ENCODE data around the gene ABCD4.
"Not testable (repeated sequence)": the region's sequence is repeated elsewhere in the genome, so short reads cannot be mapped to it uniquely, and the experiment has no call there.

The ABCD4 gene

DNA sequence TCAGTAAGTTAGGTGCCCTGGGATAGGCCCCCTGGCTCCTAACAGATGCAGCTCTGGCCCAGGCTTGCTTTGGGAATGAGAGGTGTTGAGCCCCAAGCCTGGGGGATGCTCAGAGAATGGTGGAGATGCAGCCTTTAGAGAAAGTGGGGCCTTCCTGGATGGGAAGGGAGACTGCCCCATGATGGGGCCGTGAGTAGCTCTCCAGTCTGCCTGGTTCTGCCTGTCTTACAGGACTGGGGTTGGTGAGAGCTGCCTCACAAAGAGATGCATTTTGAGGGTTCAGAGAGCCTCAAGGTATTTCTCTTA, 45.0 kb upstream of the ABCD4 start:
- H3K4me3 ChIP-seq (ENCODE audit: control insufficient read depth, low read depth, low read length): no peak overlapping the region
- DNase-seq (ENCODE audit: low read depth): no peak
- TF ChIP-seq, protein P1, sequence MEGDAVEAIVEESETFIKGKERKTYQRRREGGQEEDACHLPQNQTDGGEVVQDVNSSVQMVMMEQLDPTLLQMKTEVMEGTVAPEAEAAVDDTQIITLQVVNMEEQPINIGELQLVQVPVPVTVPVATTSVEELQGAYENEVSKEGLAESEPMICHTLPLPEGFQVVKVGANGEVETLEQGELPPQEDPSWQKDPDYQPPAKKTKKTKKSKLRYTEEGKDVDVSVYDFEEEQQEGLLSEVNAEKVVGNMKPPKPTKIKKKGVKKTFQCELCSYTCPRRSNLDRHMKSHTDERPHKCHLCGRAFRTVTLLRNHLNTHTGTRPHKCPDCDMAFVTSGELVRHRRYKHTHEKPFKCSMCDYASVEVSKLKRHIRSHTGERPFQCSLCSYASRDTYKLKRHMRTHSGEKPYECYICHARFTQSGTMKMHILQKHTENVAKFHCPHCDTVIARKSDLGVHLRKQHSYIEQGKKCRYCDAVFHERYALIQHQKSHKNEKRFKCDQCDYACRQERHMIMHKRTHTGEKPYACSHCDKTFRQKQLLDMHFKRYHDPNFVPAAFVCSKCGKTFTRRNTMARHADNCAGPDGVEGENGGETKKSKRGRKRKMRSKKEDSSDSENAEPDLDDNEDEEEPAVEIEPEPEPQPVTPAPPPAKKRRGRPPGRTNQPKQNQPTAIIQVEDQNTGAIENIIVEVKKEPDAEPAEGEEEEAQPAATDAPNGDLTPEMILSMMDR (IDR thresholded peaks at IDR 0.05; ENCODE audit: control insufficient read depth, insufficient read depth, low read depth, low read length, missing control alignments): no peak

DNA sequence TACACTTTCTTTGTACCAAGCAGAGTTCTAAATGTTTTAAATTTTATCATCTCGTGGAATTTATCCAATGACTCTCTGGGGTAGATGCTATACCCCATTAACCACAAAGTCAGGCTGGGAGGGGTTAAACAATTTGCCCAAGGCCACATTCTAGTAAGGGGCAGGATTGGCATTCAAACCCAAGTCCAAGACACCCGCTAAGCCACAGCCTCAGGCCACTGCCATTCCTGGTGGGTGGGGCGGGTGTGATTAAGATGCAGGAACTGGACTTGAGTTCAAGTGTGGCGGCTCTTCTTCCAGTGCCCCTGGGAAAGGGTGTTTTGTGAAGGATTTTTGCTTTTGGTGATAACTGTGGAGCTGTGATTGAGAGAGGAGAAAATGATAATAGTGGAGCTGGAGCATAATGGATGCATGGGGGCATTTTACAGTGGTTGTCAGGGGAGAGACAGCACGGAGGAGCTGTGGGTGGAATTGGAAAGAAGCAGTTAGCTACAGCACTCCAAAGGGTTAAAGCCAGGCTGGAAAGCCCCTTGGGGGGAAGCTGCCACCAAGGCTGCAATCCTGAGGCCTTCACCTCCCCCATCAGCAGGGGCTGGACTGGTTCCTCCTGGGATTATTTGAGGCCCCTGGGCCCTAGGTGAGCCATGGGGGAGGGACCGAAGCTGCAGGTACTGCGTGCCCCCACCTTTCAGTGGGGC, 44.5 kb upstream of the ABCD4 start:
- H3K4me3 ChIP-seq (ENCODE audit: control insufficient read depth, low read depth, low read length): no peak overlapping the region
- TF ChIP-seq, protein P1 (IDR thresholded peaks at IDR 0.05; ENCODE audit: control insufficient read depth, insufficient read depth, low read depth, low read length, missing control alignments): no peak
- no peak for DNase-seq (ENCODE audit: low read depth)

DNA sequence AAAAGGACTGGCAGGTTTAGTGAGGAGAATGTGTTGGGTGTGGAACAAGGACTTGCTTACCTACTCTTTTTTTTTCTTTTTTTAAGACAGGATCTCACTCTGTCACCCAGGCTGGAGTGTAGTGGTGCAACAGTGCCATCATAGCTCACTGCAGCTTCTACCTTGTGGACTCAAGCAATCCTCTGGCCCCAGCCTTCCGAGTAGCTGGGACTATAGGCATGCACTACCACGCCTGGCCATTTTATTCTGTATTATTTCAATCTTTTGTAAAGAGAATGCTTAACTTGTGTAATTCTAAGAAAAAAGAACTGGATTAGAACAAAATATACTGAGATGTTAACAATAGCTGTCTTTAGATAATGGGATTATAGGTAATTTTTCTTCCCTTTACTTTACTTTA, 43.6 kb upstream of the ABCD4 start:
- DNase-seq (ENCODE audit: low read depth): no peak
- no peak overlapping the region for H3K4me3 ChIP-seq (ENCODE audit: control insufficient read depth, low read depth, low read length)
- TF ChIP-seq, protein P1 (IDR thresholded peaks at IDR 0.05; ENCODE audit: control insufficient read depth, insufficient read depth, low read depth, low read length, missing control alignments): no peak

DNA sequence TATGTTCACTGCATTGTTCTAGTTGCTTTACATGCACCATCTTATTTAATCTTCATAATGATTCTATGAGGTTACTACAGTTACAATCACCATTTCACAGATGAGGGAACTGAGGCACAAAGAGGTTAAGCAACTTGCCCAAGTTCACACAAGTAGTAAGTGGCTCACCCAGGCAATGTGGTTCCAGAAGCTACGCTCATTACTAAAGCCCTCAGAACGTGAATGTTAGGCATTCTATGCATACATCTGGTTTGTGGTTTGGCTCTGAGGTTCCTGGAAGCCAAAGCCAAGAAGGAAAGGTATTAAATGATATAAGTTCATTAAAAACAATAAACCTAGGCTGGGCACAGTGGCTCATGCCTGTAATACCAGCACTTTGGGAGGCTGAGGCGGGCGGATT, 31.2 kb upstream of the ABCD4 start:
- DNase-seq (ENCODE audit: low read depth): peak; percentile 70
- no peak overlapping the region for H3K4me3 ChIP-seq (ENCODE audit: control insufficient read depth, low read depth, low read length)
- TF ChIP-seq, protein P1 (IDR thresholded peaks at IDR 0.05; ENCODE audit: control insufficient read depth, insufficient read depth, low read depth, low read length, missing control alignments): no peak

DNA sequence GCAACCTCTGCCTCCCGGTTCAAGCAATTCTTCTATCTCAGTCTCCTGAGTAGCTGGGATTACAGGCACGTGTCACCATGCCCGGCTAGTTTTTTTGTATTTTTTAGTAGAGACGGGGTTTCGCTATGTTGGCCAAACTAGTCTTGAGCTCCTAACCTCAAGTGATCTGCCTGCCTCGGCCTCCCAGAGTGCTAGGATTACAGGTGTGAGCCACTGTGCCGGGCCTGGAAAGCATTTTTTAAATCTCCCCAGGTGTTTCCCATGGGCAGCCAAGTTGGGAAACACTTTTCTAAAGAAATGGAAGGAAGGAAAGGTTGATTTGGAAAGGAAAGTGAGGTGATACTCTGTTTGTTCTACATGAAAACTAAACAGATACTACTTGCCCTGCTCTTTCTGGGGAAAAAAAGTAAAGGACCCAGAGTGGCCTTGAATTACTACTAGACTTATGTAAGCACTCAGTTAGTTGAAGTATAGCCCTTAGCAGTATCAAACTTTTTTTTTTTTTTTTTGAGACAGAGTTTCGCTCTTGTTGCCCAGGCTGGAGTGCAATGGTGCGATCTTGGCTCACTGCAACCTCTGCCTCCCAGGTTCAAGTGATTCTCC, 27.3 kb upstream of the ABCD4 start:
- not testable (repeated sequence) for H3K4me3 ChIP-seq (ENCODE audit: control insufficient read depth, low read depth, low read length); DNase-seq (ENCODE audit: low read depth)

DNA sequence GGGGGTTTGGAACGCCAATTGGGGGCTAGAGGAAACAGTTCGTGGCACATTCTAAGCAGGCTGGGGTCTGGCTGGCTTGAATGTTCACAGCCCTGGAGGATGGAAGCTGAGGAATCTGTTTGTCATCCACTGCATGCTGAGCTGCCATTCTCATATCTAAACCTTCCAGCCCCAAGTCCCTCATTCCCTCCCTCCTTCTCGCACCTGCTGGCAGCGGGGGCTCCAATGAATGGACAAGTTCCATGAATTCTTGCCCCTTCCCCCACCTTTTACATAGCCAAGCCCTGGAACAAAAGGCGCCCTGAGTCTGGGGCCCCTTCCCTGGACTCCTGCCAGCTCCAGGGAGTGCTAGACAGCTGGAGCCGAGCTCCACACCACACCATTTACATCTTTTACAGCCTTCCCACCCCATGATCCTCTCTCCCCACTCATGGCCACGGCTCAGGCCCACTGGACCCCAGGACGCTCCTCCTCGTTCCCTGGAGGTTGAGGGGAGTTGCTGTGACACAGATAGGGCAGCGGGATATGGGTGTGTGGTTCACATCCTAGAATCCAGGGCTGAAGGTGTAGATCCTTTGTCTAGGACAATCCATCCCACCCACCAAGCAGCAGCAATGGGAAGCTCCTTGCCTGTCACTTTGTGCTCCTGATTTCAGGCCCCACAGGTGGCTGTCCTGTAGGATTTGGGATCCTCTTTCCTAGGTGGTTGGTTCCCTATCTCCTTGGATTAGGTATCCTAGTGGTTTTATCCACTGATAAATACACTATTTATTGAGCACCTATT, 23.8 kb upstream of the ABCD4 start:
- TF ChIP-seq, protein P1 (IDR thresholded peaks at IDR 0.05; ENCODE audit: control insufficient read depth, insufficient read depth, low read depth, low read length, missing control alignments): no peak
- DNase-seq (ENCODE audit: low read depth): no peak
- H3K4me3 ChIP-seq (ENCODE audit: control insufficient read depth, low read depth, low read length): no peak overlapping the region

DNA sequence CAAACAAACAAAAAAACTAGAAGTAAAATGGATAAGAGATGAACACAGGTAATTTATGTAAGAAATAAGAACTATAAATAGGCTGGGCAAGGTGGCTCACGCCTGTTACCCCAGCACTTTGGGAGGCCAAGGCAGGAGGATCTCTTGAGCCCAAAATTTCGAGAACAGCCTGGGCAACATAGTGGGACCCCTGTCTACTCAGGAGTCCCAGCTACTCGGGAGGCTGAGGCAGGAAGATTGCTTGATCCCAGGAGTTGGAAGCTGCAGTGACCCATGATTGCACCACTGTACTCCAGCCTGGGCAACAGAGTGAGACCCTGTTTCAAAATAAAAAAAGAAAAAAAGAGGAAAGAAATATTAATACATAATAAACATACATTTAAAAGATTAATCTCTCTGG, 22.7 kb upstream of the ABCD4 start:
- no peak overlapping the region for H3K4me3 ChIP-seq (ENCODE audit: control insufficient read depth, low read depth, low read length)
- TF ChIP-seq, protein P1 (IDR thresholded peaks at IDR 0.05; ENCODE audit: control insufficient read depth, insufficient read depth, low read depth, low read length, missing control alignments): no peak
- no peak for DNase-seq (ENCODE audit: low read depth)

Measured in AG09309 (cell line).